ENCODE data around the gene ANKRD34A.
A peak's percentile ranks its signal among the peaks of the same experiment; 100 is the strongest.

Gene ANKRD34A

DNA sequence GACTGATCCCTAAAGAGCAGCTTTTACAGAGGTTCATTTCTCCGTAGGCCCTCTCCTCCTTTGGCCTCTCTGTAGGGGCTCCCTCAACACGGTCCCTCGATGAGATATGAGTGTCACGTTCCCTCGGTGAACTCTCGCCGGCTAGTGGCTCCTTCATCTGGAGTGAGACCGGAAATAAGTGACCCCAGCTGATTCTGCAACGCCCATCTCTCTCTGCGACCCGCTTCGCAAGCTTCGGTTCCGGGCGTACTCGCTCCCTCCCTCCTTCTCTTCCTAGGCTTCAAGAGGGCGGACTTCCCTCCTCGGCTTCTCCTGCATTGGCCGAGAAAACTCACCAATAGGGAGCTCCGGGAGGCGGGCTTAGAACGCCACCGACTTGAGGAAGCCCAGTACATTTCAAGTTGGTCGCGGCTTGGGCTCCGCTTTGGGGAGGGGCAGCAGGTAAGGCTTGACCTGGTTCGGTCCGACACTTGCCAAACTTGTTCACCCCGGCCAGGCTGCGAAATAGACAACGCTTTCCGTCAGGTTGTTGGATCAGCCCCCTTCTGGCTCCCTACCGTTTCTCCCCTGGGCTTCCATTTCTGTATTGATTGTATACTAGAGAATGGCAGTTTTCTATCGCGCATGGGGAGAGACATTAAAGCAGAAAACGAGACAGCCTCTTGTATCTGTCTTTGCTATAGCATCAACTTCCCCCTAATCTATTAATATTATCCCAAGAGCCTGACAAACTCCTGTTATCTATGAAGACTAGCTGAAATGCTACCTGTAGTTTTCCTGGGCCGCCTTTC is at the start of gene ANKRD34A, which contains the start of gene POLR3GL:
Gene ANKRD34A, minus strand, starts transcription at position 248 of the 791 bp plus-strand sequence. CDS start 2,816 bp downstream, outside the sequence.
Gene POLR3GL, plus strand, starts transcription at position 363 of the 791 bp plus-strand sequence. CDS start 10,176 bp downstream, outside the sequence.
- peak; percentile 96 for DNase-seq

DNA sequence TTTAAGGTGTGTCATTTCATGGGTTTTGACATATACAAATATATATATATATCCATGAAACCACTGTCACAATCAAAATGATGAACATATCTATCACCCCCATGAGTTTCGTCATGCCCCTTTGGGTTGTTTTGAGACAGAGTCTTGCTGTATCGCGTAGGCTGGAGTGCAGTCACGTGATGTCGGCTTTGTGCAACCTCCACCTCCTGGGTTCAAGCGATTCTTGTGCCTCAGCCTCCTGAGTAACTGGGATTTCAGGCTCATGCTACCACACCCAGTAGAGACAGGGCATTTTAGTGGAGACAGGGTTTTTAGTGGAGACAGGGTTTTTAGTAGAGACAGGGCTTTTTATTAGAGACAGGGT is 49.2 kb upstream of the ANKRD34A start:
- DNase-seq: no peak

DNA sequence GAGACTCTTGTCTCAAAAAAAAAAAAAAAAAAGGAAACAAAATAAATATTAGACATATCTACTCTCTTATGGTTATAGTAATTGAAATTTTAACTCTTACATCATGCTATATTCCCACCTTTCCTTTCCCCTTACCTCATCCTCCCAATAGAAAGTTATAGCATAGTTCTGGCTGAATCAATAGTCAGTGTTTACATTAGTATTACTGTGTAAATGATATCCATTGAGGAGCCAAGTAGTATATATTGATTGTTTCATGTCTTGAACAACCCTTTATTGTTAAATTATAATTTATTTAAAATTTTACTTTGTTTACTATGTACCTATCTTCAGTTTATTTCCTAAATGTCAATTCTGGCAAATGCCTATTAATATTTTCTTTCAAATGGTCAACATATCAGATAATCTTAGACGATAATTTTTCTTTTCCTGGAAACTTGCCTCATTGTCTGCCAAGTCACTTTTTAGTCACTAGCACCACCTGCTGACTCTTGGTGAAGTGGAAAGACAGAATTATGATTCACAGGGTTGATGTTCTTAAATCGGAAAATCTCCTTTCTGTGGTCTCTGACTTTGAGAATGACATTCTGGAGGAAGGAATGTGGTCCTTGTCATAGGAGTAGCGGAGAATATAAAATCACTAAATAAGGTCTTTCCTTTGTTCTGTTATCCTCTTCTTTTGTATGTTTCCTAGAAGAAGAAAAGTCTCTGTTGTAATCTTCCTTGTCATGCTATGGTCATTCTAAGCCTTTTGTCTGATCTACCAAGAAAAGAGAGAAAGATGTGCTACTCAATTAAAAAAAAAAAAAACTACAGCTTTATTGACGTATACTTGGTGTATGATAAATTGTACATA is 48.6 kb upstream of the ANKRD34A start:
- DNase-seq: peak; percentile 59

DNA sequence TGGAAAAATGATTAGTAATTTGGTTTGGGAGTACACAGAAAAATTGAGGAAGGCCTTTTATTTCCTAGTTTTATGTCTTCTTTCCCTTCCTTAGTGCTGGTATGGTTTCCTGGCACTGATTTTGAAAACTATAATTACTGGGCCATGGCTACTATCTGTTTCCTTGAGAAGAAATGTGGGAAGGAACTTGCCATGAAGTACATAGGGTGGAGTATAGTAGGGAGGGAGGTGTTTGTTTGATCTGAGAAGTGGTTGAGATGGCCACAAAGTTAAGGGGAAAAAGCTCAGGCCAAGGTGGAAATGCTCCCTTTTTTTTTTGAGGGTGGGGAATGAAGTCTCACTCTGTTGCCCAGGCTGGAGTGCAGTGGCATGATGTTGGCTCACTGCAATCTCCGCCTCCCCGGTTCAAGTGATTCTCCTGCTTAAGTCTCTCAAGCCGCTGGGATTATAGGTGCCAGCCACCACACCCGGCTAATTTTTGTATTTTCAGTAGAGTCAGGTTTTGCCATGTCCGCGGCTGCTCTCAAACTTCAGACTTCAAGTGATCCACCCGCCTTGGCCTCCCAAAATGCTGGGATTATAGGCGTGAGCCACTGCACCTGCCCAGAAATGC is 45.9 kb upstream of the ANKRD34A start:
- no peak for DNase-seq

DNA sequence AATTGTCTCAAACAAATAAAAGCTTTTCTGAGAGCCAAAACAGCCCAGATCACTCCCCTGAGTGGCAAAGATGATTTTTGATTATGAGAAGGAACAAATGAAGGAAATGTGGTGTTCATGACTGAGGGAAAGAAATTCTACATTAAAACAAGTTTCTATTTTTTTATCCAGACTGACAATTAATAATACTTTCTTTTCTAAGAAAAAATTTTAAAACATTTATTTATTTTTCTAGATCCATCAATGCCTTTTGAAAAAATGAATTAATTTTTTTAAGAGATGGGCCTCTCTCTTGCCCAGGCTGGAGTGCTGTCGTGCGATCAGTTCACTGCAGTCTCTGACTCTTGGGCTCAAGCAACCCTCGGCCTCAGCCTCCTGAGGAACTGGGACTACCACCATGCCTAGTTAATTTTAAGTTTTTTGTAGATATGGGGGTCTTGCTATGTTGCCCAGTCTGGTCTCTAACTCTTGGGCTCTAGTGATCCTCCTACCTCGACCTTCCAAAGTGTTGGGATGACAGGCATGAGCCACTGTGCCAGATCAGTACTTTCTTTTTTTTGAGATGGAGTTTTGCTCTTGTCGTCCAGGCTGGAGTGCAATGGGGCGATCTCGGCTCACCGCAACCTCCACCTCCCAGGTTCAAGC is 43.2 kb upstream of the ANKRD34A start:
- no peak for DNase-seq

DNA sequence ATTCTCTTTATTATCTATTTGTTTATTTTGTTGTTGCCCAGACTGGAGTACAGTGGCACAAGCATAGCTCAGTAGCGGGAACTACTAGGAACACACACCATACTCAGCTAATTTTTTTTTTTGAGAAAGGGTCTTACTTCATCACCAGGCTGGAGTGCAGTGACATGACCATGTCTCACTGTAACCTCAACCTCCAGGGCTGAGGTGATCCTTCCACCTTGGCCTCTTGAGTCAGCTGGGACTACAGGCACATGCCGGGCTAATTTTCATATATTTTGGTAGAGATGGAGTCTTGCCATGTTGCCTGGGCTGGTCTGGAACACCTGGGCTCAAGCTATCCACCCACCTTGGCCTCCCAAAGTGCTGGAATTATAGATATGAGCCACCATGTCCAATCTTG is 37.3 kb upstream of the ANKRD34A start:
- DNase-seq: no peak

DNA sequence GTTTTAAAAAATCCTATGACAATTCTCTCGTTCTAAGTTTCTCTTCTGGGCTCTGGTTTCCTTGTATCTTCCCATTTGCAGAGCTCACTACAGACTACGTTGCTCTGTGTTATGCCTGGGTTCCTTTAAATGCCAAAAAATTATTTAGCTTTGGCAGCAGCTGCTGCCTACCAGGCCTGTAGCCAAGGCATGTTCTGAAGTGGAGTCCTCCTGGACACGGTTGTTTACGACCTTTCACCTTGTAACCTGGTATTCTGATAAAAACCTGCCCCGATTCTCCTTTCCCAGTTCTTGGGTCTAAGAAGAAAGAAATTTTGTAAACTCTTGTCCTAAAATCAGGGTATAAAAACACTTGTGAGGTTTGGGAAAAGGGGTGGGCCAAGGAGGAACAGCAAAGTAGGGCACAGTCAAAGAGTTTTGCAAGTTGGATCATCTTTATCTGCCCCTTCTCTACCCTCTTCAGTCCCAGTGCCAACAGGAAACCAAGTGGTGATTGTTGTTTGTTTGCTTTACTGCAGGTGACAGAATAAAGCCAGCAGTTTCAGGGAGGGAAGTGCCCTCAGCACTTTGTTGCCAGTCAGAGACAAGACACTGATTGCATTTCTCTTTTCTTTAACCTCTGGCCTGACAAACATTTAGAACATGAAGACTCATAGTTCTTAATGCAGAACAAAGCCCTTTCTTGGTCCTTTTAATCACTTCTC is 35.1 kb upstream of the ANKRD34A start:
- DNase-seq: peak; percentile 81

DNA sequence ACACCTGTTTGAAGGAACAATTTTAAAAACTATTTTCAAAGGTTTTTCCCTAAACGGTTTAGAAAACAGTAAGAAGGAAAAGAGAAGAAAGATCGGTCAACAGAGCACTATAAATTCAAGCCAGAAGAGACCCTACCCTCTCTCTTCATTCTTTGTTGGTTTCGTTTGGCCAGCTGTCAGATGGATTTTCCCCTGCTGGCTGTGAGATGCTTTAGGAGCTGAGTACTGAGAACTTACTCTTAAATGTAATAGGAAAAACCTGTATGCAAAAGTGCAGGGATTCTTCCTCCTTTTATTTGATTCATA is 33.3 kb upstream of the ANKRD34A start:
- DNase-seq: no peak

DNA sequence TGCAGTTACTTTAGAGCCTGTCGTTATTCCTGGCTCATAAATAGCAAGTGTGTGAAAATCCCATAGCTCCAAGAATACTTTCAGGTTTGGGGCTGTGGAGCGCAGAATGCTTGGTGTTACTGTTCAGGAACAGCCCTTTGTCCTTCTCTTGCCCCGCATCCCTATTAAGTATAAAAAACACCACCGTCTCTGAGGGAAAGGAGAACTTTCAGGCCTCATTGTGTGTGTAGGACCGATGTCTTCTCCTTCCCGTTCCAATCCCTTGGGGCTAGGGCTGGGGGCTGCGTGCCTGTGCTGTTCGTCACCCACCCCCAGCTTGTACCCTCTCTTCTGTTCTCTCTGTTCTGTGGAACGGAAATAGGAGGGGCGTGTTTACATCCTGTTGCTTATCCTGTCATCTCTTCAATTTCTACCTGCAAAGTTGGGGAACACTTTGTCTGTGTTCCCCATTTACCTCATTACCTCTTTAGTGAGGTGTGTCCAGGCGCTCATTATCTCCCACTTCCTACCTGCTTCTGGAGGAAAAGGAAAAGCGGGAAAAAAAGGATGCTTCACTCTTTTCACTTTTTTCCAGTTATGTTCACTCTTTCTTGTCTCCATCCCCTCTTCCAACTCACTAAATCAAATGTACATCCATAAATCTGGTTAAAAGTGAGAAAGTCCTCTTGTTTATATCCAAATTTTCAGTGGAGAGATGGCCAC is 32.8 kb upstream of the ANKRD34A start:
- no peak for DNase-seq

DNA sequence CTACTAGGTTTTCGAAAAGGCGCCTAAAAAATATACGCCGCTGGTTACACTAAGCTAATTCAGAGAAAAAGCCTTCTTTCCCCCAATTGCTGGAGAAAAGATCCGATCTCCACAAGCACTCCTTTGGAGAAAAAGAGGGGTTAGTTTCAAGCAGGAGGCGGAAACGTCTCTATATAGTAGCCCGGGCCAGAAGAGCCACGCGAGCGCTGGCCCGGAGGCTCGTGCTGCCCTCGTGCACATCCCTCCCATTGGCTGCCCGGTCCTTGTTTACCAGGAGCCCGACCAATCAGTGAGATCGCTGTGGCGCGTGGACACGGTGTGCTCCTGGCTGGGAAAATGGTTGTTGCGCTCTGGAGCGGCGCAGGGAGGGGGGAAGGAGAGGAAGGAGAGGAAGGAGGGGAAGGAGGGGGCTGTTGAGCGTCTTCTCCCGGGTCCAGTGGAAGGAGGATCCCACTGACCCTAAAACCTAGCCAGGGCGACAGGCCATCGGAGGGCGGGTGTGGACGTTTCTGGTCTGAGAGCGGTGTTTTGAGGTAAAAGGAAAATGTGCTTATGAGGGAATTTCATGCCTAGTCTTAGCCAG is 32.1 kb upstream of the ANKRD34A start, which contains the start of gene TXNIP:
Gene TXNIP, minus strand, starts transcription at position 147 of the 583 bp plus-strand sequence. CDS start 313 bp downstream, outside the sequence.
- DNase-seq: peak; percentile 95

DNA sequence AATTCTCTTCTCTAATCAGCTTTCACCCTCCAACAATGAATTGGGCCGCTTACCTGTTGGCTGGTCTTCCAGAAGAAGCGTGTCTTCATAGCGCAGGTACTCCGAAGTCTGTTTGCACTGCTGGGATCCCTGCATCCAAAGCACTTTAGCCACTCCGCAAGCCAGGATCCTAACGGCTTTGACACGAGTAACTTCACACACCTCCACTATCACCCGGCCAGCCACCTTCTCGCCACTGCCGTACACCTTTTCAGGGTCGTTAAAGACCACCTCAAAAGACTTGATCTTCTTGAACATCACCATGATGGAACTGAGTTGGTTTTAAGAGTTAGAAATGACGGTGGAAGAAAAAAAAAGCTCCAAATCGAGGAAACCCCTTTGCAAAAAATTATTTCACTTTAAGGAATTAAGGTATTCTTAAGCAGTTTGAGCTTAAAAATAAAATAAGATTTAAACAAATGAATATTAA is 31.6 kb upstream of the ANKRD34A start:
- DNase-seq: no peak

DNA sequence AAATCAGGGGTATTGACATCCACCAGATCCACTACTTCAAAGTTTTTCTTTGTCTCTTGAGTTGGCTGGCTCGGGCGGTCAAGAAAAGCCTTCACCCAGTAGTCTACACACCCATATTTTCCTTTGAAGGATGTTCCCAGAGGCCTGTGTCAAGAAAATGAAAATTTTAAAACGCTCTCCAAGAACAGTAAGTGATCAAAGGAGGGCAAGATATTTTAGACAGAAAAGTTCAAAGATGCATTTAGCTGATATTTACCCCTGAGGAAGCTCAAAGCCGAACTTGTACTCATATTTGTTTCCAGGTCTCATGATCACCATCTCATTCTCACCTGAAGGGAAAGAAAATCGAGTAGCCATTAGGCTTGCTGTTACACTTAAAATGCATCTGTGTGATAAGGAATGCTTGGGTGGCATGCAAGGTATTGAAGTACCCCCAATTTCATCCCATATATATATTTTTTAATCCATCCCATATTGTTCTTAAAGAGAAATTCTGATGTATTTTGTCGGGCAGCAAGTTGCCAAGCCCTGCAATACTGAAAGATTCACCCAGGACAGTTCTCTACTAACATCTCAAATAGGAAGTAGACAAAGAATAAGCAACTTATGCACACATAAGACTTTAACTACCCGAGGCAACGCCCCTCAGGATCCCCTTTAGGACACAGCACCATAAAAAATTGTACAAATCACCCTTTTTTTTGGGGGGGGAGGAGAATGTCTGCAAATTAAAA is 30.9 kb upstream of the ANKRD34A start:
- no peak for DNase-seq

DNA sequence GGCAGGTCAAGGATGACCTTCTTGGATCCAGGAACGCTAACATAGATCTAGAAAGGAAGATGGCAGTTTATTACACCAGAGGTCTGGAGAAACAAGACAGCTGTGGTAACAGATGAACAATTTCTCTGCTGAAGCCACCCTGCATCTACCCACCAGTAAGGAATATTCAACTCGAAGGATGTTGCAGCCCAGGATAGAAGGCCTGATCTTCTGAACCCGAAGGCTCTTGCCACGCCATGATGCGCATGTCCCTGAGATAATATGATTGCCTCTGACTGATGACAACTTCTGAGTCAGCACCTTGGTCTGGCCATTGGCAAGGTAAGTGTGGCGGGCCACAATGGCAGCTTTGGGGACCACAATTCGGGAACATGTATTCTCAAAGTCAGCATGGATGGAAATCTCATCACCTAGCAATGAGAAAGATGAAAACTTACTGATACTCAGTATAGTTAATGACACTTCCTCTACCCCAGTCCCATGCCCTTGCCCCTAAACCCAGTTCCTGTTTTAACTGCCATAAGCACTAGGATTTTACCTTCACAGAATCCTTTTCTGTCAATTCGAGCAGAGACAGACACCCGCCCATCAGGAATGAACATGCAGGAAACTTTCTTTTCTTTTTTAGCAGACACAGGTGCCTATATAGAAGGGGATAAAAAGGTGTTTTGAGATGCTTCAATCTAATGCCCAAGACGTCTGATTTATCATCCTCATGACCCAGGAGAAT is 30.2 kb upstream of the ANKRD34A start:
- DNase-seq: no peak

DNA sequence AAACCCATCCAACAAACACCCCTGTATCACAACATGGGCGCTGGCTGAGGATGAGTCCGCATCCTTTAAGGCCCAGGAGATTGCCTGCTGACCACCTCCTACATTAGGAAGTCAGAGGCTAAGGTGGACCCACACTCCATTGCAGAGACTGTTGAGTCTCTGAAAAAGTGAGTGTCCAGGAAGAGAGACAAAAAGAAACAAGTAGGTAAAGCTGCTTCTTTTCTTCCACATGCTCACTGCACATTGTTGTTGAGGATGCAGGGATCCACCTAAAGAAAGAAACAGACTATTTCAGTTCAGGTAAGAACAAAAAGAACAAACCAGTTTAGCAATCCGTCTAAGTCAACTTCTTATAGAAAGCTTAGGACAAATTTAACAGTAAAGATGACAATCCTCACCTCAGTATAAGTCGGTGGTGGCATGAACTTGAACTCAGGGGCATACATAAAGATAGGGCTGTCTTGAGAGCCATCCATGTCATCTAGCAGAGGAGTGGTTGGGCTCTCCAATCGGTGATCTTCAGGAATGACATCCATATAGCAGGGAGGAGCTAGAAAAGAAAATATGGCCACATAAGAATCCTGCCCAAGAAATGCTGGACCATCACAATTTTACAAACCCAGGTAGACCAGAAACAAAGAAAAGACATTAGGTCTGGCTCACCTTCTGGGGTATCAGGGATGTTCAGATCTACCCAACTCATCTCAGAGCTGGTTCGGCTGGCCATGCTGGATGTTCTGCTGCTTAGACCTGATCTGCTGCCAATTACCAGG is 29.4 kb upstream of the ANKRD34A start:
- DNase-seq: no peak

DNA sequence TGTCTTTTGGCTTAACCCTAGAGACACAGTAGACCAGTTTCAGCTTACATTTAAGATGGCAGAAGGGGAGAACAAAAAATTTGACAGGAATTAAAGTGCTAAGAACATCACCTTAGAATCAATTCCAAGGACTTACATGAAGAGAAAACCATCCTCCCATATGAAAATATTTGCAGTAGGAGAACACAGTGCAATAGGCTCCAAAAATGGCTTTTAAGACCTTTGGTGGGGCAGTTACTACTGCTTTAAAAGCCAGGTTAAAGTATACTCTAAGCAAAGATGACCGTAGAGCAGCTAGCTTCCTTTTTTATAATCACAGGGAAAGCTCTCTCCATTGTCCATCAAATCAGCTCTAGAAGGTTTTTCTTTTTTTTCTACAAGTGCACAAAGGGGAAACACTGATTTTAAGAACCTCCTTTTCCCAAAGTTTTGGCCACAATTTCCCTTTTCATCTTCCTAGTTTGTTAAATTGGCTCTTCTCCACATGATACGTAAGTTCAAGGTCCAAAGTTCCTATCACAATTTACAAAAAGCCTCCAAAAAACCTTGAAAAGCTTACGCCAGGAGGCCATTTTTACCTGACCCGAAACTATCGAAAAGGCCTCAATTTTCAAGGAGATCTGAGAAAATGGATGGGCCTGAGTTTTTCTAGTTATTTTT is 28.7 kb upstream of the ANKRD34A start:
- no peak for DNase-seq

DNA sequence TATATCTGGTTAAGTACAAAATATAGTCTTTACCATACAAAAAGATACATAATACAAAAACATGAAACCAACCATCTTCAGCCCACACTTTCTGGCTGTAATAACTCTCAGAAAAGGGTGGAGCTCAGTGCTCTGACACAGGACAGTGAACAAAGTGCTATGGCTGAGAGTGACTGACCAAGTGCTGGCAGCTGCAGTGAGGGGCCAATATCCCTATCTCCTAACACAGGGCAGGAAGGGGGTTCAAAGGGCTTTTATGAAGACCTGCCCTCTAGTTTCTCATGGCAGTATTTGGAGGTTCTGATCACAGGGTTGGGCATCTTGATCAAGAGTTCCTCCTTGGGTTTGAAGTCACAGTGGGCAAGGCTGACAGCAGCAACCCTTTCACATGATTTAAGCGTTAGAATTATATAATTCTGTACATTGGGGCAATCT is 28.1 kb upstream of the ANKRD34A start:
- no peak for DNase-seq

DNA sequence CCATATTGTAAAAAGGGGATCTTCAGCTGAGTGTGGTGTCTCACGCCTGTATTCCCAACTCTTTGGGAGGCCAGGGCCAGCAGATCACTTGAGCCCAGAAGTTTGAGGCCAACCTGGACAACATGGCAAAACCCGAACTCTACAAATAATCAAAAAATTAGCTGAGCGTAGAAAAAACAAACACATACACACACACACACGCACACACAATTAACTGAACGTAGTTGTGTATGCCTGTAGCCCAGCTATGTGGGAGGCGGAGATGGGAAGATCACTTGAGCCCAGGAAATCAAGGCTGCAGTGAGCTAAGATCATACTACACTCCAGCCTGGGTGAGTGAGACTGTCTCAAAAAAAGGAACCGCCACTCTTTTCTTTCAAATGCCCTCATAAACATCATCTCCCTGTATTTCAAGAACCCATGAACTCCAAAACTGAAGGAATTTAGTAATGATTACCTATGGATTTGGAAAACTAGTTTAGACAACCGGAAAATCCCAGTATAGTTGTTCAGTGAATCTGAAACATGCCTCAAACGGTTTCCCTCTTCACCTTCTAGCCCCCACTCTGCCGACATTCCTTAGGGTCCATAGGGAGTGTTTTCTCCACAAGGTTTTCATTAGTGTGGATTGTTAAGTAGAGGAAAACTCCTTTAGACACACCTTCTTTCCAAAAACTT is 27.5 kb upstream of the ANKRD34A start:
- no peak for DNase-seq

Data from DMS79 (cell line).